ENCODE measurements around the gene OR7A10.

Gene OR7A10

DNA sequence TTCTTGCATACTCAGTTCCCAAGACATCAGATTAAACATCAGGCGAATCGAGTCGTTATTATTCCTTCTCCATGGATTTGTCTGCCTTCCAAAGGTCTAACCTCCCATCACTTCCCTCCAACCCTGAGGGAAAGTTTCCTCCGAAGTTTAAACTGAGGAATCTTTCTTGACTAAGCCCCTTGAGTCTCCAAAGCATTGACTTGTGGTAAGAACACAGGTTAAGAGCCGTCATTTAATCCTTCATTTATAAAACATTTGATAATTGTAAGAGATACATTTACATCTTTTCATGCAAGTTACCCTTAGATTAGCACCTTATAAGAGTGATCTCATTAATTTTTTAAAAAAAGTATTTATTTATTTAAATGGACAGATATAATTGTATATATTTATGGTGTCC lies at the start of gene OR7A10:
Gene OR7A10 (minus strand): TSS at position 101 of the 400 bp plus-strand sequence. CDS start 7,045 bp downstream, outside the sequence.
- in situ Hi-C loops (cut with MboI; ENCODE audit: low pct_unique_long_range_greater_than_20kb, low sequenced_read_pairs): no loop called here
- DNase-seq: no peak

DNA sequence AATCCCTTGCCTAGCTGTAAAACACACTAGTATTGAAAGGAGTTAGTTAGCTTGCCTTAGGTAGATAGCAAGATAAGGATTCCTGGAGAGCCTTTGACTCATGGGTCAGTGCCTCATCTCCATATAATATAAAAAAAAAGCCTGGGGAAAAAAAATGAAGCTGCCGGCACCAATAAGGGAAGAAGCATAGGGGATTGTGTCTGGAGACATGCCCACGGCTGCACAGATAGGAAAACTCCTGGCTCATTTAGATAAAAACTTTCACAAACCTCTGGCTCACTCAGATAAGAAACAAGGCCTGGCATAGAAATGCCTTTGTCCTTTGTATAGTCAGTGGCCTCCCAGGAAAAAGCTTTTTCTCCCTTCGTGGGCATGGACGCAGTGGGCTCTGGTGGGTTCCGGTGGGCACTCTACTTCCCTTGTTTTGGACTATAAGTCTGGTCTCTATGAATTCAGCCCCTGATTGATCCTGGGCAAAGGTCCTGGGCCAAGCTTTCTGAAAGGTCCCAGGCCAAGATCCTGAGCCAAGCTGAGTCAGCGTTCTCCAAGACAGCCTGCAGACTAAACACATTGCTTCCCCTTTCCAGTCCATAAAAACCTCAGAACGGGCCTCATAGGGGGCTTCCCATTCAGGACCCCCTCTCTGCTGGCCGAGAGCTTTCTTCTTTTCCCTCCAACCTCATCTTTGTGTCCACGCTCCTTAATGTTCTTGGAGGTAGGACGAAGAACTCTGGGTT lies 42.1 kb upstream of the OR7A10 start:
- in situ Hi-C loops (cut with MboI; ENCODE audit: low pct_unique_long_range_greater_than_20kb, low sequenced_read_pairs): no loop called here
- peak; percentile 12 for DNase-seq

DNA sequence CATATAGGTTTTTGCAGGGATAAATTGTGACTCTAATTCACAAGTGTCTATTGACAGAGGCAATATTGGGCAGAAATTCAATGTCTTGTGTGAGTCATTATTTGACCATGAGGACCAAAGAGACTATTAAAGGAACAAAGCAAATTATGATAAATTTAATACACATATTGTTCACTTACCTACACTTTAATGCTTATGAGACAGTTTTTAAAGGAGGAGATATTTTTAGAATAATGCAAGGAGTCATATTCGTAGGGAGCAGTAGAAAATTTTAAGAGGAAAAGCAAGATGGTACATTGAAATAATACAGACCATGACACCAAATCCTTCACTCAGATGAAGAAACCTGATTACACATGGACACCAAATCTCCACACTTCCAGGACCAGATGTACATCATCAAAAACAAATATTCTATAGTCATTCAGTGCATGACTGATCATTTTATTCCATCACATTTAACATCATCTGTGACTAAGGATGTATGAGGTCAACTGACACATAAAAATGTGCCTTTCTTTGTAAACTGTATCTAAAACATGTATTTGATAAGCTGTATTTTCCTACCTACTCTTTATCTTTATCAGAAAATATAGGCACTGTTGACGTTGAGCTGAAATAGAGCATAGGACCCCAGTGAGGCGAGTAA lies 41.4 kb upstream of the OR7A10 start:
- DNase-seq: no peak
- in situ Hi-C loops (cut with MboI; ENCODE audit: low pct_unique_long_range_greater_than_20kb, low sequenced_read_pairs): no loop called here

- in situ Hi-C loops (cut with MboI; ENCODE audit: low pct_unique_long_range_greater_than_20kb, low sequenced_read_pairs): no loop called here
- DNase-seq: no peak
Observed at GRCh38 chr19:14886032-14886431, 37.3 kb upstream of the OR7A10 start, which contains the start of gene OR7A17. Gene OR7A17 (minus strand): TSS chr19:14886132. CDS start chr19:14881355, 4,777 bp downstream.

GRCh38 chr19:14871619-14872230 lies 23.0 kb upstream of the OR7A10 start:
- in situ Hi-C loops (cut with MboI; ENCODE audit: low pct_unique_long_range_greater_than_20kb, low sequenced_read_pairs): no loop called here
- DNase-seq: peak; percentile 49

- DNase-seq: no peak
- in situ Hi-C loops (cut with MboI; ENCODE audit: low pct_unique_long_range_greater_than_20kb, low sequenced_read_pairs): no loop called here
Observed at GRCh38 chr19:14868497-14868896, 19.8 kb upstream of the OR7A10 start.

GRCh38 chr19:14843578-14843977 lies 5.1 kb downstream of the OR7A10 start:
- in situ Hi-C loops (cut with MboI; ENCODE audit: low pct_unique_long_range_greater_than_20kb, low sequenced_read_pairs): no loop called here
- no peak for DNase-seq

DNA sequence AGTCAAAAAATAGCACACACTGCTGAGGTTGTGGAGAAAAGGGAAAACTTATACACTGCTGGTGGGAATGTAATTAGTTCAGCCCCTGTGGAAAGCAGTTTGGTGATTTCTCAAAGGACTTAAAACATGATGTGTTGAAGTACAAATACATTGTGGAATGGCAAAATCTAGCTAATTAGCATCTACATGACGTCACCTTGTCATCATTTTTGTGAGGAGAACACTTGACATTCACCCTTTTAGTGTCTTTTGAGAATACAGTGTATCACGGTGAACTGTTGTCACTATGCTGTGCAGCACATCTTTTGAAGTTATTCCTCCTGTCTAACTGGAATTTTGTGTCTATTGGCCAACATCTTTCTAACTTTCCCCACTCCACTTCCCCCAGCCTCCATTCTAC lies 5.6 kb downstream of the OR7A10 start:
- in situ Hi-C loops (cut with MboI; ENCODE audit: low pct_unique_long_range_greater_than_20kb, low sequenced_read_pairs): no loop called here
- DNase-seq: no peak

- in situ Hi-C loops (cut with MboI; ENCODE audit: low pct_unique_long_range_greater_than_20kb, low sequenced_read_pairs): no loop called here
- no peak for DNase-seq
Observed at GRCh38 chr19:14840206-14840605, 8.5 kb downstream of the OR7A10 start.

- in situ Hi-C loops (cut with MboI; ENCODE audit: low pct_unique_long_range_greater_than_20kb, low sequenced_read_pairs): no loop called here
- DNase-seq: no peak
Observed at GRCh38 chr19:14837391-14837790, 11.3 kb downstream of the OR7A10 start.

DNA sequence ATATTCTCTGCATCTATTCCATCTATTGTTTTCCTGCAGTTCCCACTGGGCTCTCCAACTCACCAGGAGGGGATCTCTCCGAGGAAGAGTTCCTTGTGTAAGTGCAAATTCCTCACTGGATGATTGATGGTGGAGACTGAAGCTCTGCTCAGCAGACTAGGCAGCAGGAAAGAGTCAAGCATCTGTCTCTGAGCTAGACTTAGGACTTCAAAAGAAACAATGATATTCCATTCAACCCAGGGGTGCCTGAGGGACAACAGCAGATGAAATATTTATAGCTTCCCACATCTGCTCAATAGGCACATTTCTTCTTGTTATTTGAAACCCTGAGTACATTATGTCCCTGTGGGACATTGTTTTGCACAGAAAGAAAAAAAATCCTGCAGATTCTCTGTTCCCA lies 13.7 kb downstream of the OR7A10 start, which contains the start of the genes OR7A5 and OR7C1:
Gene OR7A5 (minus strand): TSS at position 175 of the 400 bp plus-strand sequence. CDS start 6,944 bp downstream, outside the sequence.
Gene OR7C1 (minus strand): TSS at position 175 of the 400 bp plus-strand sequence. CDS start 35,049 bp downstream, outside the sequence.
- no peak for DNase-seq
- in situ Hi-C loops (cut with MboI; ENCODE audit: low pct_unique_long_range_greater_than_20kb, low sequenced_read_pairs): no loop called here

- DNase-seq: no peak
- in situ Hi-C loops (cut with MboI; ENCODE audit: low pct_unique_long_range_greater_than_20kb, low sequenced_read_pairs): no loop called here
Observed at GRCh38 chr19:14830702-14831101, 18.0 kb downstream of the OR7A10 start.

DNA sequence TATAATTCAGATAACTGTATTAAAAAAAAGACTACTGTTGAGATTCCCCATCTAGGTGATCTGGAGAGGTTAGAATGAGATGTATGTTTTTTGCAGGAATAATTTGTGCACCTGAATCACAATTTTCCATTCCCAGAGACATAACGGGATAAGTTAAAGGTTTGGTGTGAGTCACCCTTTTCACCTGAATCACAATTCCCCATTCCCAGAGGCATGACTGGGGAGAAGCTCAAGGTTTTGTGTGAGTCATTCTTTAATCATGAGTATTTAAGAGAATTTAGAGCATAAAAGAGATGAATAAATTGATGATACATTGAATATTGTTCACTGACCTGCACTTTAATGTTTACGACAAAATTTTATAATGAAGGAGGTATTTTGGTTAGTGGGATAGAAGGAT lies 22.7 kb downstream of the OR7A10 start:
- in situ Hi-C loops (cut with MboI; ENCODE audit: low pct_unique_long_range_greater_than_20kb, low sequenced_read_pairs): no loop called here
- DNase-seq: no peak

GRCh38 chr19:14821937-14822336 lies 26.8 kb downstream of the OR7A10 start:
- in situ Hi-C loops (cut with MboI; ENCODE audit: low pct_unique_long_range_greater_than_20kb, low sequenced_read_pairs): no loop called here
- peak; percentile 63 for DNase-seq

GRCh38 chr19:14818588-14818987 lies 30.1 kb downstream of the OR7A10 start:
- in situ Hi-C loops (cut with MboI; ENCODE audit: low pct_unique_long_range_greater_than_20kb, low sequenced_read_pairs): no loop called here
- DNase-seq: no peak

- DNase-seq: no peak
- in situ Hi-C loops (cut with MboI; ENCODE audit: low pct_unique_long_range_greater_than_20kb, low sequenced_read_pairs): no loop called here
Observed at GRCh38 chr19:14817052-14817451, 31.7 kb downstream of the OR7A10 start.

- DNase-seq: no peak
- in situ Hi-C loops (cut with MboI; ENCODE audit: low pct_unique_long_range_greater_than_20kb, low sequenced_read_pairs): no loop called here
Observed at GRCh38 chr19:14814982-14815652, 33.6 kb downstream of the OR7A10 start.

DNA sequence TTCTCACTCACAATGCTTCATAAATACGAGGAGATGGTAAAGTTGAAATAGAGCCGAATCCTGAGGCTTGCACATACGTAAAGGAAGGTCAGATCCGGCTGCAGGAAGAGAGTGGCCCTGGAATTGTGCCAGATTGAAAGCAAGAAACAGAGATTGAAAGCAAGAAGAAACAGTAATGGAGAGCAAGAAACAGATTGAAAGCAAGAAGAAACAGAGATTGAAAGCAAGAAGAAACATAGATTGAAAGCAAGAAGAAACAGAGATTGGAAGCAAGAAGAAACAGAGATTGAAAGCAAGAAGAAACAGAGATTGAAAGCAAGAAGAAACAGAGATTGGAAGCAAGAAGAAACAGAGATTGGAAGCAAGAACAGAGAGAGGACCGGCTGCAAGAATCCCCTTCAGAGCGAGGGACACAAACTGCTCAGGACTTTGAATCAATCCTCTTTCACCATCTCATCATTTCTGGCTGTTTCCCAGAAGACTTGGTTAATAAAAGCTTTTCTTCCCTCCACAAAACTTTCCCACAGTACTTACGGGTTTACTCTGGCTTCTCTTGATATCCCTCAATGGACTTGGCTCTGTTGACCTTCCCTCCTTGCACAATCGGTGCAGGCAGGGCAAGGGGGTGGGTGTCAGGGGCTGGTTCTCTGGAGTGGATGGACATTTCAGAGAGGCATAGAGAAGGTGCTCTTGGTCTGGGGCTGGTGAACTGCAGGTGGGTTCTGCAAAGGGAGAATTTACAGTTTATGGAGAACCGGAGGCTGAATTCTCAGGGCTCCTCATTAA lies 39.3 kb downstream of the OR7A10 start:
- DNase-seq: no peak
- in situ Hi-C loops (cut with MboI; ENCODE audit: low pct_unique_long_range_greater_than_20kb, low sequenced_read_pairs): no loop called here

- DNase-seq: no peak
- in situ Hi-C loops (cut with MboI; ENCODE audit: low pct_unique_long_range_greater_than_20kb, low sequenced_read_pairs): no loop called here
Observed at GRCh38 chr19:14804765-14805164, 44.0 kb downstream of the OR7A10 start.
